CD4-positive, alpha-beta T cell treated with Interleukin-2 at 100 ng/mL for 4 hours (primary cell): Measurements from ENCODE around the gene AGR3.
"Not testable (repeated sequence)": the region's sequence is repeated elsewhere in the genome, so short reads cannot be mapped to it uniquely, and the experiment has no call there.

Source experiments
- DNase-seq: peaks from one replicate; pipeline ENCODE4 v3.0.0-alpha.2; 2020; ENCODE audit warnings: low spot score

Gene AGR3

GRCh38 chr7:16891338-16891737, 9.6 kb upstream of the AGR3 start:
- peak; percentile 43 for DNase-seq

GRCh38 chr7:16889851-16890415, 8.2 kb upstream of the AGR3 start:
- no peak for DNase-seq

- no peak for DNase-seq
Measured at GRCh38 chr7:16889305-16889704, 7.5 kb upstream of the AGR3 start.

DNA sequence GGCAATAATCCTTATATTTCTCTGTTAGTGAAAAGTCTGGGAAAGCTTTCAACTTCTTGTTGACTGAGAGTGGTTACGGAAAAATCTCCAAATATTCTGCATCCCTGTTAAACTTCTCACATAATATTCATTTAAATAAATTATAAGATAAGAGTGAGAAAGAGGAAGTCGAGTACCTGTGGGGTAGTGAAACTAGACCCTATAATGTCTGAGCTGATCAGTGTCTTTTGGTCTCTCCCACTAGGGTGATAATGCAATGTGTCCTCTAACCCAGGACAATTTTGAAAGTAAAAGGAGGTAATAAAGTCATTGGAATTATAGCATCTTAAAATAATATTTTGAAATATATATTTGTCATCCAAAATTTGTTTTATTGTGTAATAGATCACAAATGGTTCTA, 2.1 kb upstream of the AGR3 start:
- DNase-seq, result no peak

DNA sequence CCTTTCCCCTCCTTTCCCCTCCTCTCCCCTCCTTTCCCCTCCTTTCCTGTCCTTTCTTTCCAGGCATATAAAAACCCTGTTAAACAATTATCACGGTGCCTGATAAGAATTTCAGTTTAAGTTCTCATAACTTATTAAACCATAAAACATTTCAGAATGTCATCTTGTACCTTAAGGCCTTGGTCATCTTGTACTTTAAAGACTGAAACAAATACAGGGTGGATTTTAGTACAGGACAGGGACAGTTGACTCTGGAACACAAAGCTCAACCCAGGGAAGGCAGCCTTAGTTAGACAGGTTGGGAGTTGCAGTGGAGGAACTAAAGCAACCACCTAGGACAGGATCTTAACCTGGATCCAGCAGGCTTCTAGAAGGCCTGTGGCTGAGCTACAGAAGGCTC, 1.2 kb downstream of the AGR3 start:
- no peak for DNase-seq

DNA sequence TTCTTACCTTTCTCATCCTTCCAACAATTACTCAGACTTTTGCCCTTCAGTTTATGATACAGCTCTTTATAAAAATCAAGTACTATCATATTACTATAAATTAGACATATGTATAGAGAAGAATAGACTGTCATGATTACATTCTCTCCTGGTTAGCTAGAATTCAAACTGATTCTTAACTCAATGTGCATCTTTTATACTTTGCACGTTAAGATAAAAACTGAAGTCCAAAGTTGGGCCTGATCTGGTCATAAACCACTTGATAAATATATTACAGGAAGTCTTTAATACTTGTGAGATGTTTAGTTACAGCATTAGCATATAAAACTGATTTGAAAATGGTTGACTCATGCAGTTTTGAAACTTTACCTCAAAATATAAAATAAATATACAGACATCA, 2.6 kb downstream of the AGR3 start:
- DNase-seq, result no peak

DNA sequence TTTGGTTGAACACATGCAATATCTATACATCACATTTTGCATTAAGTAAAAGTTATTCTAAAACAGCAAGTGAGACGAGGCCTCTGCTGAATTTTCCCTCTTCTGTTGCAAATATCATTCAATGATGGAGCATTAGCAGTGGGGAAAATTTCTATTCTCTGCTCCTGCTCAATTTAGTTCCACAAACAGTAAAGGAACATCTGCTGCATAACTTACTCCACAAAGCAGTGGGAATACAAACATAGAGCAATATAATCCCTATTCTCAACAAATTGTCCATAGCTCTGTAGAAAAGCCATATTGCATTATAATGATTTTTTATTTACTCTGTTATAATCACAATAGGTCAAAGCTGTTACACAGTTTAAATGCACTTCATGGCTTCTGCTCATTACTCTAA, 5.9 kb downstream of the AGR3 start:
- DNase-seq, result no peak

GRCh38 chr7:16874066-16874465, 7.7 kb downstream of the AGR3 start:
- DNase-seq, result no peak

GRCh38 chr7:16867328-16867727, 14.5 kb downstream of the AGR3 start:
- no peak for DNase-seq

DNA sequence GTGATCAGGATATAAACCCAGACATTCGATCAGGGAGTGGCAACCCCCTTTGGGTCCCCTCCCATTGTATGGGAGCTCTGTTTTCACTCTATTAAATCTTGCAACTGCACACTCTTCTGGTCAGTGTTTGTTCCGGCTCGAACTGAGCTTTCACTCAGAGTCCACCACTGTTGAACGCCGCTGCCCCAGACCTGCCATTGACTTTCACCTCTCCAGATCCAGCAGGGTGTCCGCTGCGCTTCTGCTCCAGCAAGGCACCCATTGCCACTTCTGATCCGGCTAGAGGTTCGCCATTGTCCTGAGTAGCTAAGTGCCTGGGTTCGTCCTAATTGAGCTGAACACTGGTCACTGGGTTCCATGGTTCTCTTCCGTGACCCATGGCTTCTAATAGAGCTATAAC, 28.6 kb downstream of the AGR3 start:
- not testable (repeated sequence) for DNase-seq

DNA sequence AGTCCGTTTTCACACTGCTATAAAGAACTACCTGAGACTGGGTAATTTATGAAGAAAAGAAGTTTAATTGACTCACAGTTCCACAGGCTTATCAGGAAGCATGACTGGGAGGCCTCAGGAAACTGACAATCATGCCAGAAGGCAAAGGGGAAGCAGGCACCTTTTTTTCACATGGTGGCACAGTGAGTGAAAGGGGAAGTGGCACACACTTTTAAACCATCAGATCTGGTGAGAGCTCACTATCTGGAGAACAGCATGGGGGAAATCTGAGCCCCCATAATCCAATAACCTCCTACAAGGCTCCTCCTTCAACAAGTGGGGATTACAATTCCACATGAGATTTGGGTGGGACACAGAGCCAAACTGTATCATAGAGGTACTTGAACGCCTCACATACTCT, 30.0 kb downstream of the AGR3 start:
- no peak for DNase-seq

DNA sequence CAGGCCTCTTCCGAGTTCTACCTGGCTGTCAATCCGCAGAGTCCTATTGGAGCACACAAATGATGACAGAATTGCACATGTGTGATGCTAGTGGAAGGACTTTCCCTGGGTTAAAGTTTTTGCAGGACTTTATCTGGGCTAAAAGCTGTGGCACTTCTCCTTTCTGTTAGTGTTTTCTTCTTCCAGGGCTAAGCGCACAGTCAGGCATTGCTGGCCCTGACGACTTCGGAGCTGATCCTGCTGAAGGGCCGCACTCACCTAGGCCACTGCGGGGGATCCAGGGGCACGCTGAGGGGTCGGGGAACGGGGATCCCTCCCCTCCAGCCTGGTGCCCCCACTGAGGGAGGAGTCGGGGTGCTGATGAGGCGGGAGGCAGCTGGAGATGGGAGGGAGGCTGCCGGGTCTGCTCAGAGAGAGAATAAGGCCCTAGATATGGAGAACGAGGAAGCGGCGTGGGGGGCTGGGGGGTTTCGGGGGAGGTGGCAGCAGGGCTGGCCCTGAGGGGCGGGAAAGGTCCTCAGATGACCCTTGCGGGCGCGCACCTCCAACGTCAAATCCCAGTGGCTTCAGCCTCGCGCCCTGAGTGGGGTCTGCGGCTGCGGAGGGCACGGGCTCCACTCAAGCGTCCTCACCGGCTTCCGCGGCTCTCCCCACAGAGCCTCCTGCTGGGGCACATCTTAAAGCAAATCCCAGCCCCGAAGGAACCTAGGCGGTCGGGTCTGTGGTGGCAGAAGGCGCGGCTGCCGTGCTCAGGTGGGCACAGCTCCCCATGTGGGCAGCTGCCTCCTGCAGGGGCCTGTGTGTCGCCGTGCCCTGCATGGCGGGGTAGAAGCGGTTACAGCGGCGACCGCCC, 30.9 kb downstream of the AGR3 start:
- DNase-seq, result no peak

DNA sequence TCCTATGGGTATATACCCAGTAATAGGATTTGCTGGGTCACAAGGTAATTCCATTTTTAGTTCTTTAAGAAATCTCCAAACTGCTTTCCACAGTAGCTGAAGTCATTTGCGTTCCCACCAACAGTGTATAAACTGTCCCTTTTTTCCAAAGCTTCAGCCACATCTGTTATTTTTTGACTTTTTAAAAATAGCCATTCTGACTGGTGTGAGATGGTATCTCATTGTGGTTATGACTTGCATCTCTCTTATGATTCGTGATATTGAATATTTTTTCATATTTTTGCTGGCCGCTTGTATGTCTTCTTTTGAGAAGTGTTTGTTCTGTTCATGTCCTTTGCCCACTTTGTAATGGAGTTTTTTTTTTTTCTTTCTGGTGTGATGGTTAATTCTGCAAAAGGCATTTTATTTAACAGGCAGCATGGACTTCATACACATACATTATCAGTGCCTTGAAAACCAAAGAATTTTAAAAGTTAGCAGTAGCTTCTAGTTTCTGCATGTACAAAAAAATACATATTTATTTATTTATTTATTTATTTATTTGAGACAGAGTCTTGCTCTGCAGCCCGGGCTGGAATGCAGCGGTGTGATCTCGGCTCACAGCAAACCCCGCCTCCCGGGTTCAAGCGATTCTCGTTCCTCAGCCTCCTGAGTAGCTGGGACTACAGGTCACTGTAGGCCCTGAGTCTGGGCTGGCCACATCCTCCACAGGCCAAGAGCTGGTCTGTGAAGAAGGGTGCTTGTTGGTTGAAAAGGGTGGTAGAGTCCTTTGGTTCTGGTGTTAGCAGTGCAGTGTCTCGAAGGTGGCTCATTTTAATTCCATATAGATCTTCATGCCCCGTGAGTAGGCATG, 32.3 kb downstream of the AGR3 start:
- DNase-seq, result no peak

- DNase-seq, result no peak
Measured at GRCh38 chr7:16847381-16847860, 34.4 kb downstream of the AGR3 start.

DNA sequence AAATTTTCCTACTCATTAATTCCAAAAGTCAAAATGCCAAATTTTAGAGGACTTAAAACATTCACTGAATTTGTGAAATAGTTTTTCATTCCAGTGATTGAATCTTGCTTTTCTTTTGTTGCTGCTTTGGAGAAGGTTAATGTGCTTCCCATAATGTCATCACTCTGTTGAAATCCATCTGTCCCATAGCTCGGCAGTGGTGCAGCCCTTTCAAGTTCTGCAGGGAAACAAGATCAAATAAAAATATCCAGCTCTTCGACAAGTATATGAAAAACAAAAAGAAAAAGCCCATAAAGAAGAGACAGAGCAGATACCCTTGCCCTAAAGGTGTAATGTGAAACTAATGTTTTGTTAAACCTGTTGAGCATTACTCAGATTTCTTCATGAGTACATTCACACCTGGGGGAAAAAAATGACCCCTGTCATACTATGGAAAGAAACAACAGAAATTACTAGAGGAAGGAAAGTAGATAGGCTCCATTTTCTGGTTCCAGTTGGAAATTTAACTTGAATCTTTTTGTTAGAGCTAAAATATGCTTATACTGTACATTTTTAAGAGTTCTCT, 35.1 kb downstream of the AGR3 start:
- DNase-seq, result no peak

- DNase-seq, result no peak
Measured at GRCh38 chr7:16845746-16846145, 36.0 kb downstream of the AGR3 start.

GRCh38 chr7:16841681-16842080, 40.1 kb downstream of the AGR3 start:
- no peak for DNase-seq

GRCh38 chr7:16840094-16840493, 41.7 kb downstream of the AGR3 start:
- DNase-seq, result no peak

- DNase-seq, result no peak
Measured at GRCh38 chr7:16839646-16840045, 42.1 kb downstream of the AGR3 start.

DNA sequence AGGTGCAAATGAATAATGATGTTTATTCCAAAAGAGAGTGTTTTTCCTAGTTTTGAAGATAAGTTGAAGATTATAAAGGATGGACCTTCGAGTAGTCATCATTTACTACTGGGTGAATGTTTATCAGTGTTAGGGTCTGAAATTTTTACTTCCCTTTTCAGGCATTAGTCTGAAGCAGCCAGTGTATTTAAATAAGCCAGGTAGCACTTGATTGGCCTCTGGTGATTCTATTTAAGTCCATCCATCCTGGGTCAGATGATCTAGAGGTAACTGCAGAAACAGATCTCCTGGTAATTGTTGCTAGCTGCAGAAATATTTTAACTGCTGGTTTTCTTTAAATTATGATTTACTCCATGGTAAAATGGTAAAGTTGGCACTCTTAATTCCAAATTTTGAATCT, 42.9 kb downstream of the AGR3 start:
- no peak for DNase-seq

- DNase-seq, result no peak
Measured at GRCh38 chr7:16838386-16838785, 43.4 kb downstream of the AGR3 start.

DNA sequence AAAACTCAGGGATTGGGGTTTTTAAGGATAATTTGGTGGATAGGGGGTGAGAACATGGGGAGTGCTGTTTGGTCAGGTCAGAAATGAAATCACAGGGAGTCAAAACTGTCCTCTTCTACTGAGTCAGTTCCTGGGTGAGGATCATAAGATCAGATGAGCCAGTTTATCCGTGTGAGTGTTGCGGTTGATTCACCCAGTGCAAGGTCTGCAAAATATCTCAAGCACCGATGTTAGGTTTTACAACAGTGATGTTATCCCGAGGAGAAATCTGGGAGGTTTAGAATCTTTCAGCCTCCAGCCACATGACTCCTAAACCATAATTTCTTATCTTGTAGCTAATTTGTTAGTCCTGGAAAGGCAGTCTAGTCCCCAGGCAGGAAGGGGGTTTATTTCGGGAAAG, 45.3 kb downstream of the AGR3 start:
- DNase-seq, result no peak

DNA sequence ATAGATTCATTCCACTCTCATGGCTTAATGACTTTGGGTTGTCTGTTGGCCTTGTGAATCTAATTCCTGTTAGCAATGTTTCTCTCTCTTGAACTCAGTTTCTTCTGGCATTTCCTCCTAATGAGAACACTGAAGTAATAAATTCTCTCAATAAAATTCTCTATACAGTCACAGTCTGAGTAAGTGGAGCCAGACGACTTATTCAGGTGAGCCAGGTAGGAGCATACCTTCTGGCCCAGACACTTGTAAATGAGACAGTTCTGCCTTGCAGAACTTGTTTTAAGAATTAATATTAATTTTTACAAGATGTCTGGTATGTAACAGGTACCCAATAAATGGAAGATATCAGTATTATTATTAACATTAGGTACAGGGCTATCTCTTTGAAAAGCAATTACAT, 48.4 kb downstream of the AGR3 start:
- DNase-seq, result no peak
